ENCODE results near the gene SUSD1.

Gene SUSD1

GRCh38 chr9:112065806-112066606, 109.1 kb downstream of the SUSD1 start:
- DNase-seq (ENCODE audit: low read depth), result no peak

- DNase-seq (ENCODE audit: low read depth), result no peak
Observed at GRCh38 chr9:112064871-112065270, 110.2 kb downstream of the SUSD1 start.

GRCh38 chr9:112063586-112063985, 111.5 kb downstream of the SUSD1 start:
- DNase-seq (ENCODE audit: low read depth), result no peak

- DNase-seq (ENCODE audit: low read depth), result peak; percentile 60
Observed at GRCh38 chr9:112063151-112063550, 111.9 kb downstream of the SUSD1 start.

GRCh38 chr9:112061152-112061740, 113.9 kb downstream of the SUSD1 start:
- DNase-seq (ENCODE audit: low read depth), result peak; percentile 94

GRCh38 chr9:112059966-112060320, 115.2 kb downstream of the SUSD1 start:
- DNase-seq (ENCODE audit: low read depth), result no peak

- peak; percentile 92 for DNase-seq (ENCODE audit: low read depth)
Observed at GRCh38 chr9:112059145-112059965, 115.7 kb downstream of the SUSD1 start.

- DNase-seq (ENCODE audit: low read depth), result no peak
Observed at GRCh38 chr9:112056996-112057395, 118.1 kb downstream of the SUSD1 start.

- no peak for DNase-seq (ENCODE audit: low read depth)
Observed at GRCh38 chr9:112054916-112055315, 120.2 kb downstream of the SUSD1 start.

GRCh38 chr9:112051812-112052211, 123.3 kb downstream of the SUSD1 start:
- no peak for DNase-seq (ENCODE audit: low read depth)

GRCh38 chr9:112050544-112051475, 124.3 kb downstream of the SUSD1 start:
- DNase-seq (ENCODE audit: low read depth), result peak; percentile 97

GRCh38 chr9:112049811-112050516, 125.1 kb downstream of the SUSD1 start:
- no peak for DNase-seq (ENCODE audit: low read depth)

GRCh38 chr9:112048924-112049691, 126.0 kb downstream of the SUSD1 start:
- peak; percentile 77 for DNase-seq (ENCODE audit: low read depth)

GRCh38 chr9:112047538-112048066, 127.5 kb downstream of the SUSD1 start:
- DNase-seq (ENCODE audit: low read depth), result no peak

- no peak for DNase-seq (ENCODE audit: low read depth)
Observed at GRCh38 chr9:112046181-112046580, 128.9 kb downstream of the SUSD1 start.

GRCh38 chr9:112044881-112045280, 130.2 kb downstream of the SUSD1 start:
- no peak for DNase-seq (ENCODE audit: low read depth)

- DNase-seq (ENCODE audit: low read depth), result no peak
Observed at GRCh38 chr9:112044186-112044585, 130.9 kb downstream of the SUSD1 start.

- DNase-seq (ENCODE audit: low read depth), result no peak
Observed at GRCh38 chr9:112043423-112043822, 131.7 kb downstream of the SUSD1 start.

GRCh38 chr9:112042769-112043168, 132.3 kb downstream of the SUSD1 start:
- no peak for DNase-seq (ENCODE audit: low read depth)

- DNase-seq (ENCODE audit: low read depth), result no peak
Observed at GRCh38 chr9:112042244-112042638, 132.9 kb downstream of the SUSD1 start.
